CD4-positive, alpha-beta memory T cell (primary cell): ENCODE measurements around the gene TMEM108. TPM values are rescaled to one million over a fixed set of nuclear protein-coding genes. Genes with fewer than 3 reads are reported as not detected.

ENCODE experiments used
- CTCF ChIA-PET: fragments of 350-600 bp; sonication (Branson Sonifier 250); formaldehyde crosslinking; loops from one replicate; lab custom pipeline; 2021; ENCODE audit warnings: inconsistent platforms; ENCODE audit not compliant: partially characterized antibody; lab: Charles Lee
- POLR2A ChIA-PET: fragments of 350-600 bp; sonication (Branson Sonifier 250); formaldehyde crosslinking; loops from one replicate; lab custom pipeline; 2021; ENCODE audit not compliant: partially characterized antibody; lab: Charles Lee
- DNase-seq, 5 donors: peaks; one replicate each; pipeline versions ENCODE4 v3.0.0 to v3.0.0-alpha.2; 2020 to 2022; ENCODE audit warnings: mixed read lengths in 1 of 5
- H3K27ac ChIP-seq: one replicate; pipeline ENCODE4 v1.7.0; 2013; ENCODE audit warnings: low read depth, low read length
- H3K27me3 ChIP-seq: 2 replicates; pipeline ENCODE4 v1.7.0; 2013; ENCODE audit warnings: mild to moderate bottlenecking, low read length, moderate library complexity; ENCODE audit not compliant: insufficient read depth
- H3K36me3 ChIP-seq: 2 replicates; pipeline ENCODE4 v1.7.0; 2013; ENCODE audit warnings: mild to moderate bottlenecking, low read length, moderate library complexity; ENCODE audit not compliant: insufficient read depth
- H3K4me1 ChIP-seq: 2 replicates; pipeline ENCODE4 v1.7.0; 2013; ENCODE audit warnings: mild to moderate bottlenecking, low read length, moderate library complexity; ENCODE audit not compliant: insufficient read depth
- H3K4me3 ChIP-seq, 2 donors: one replicate each; pipeline ENCODE4 v1.7.0; 2013; ENCODE audit warnings: low read length in 2 of 2, mild to moderate bottlenecking in 1 of 2
- H3K9me3 ChIP-seq, 2 donors: one replicate each; pipeline ENCODE4 v1.7.0; 2013; ENCODE audit warnings: low read length in 2 of 2, control low read depth in 1 of 2; ENCODE audit not compliant: control insufficient read depth in 1 of 2
- H3K27ac Mint-ChIP-seq, 7 donors: one replicate each; pipeline ENCODE4 v1.8.0; 2020 to 2021; ENCODE audit warnings: mixed read lengths in 7 of 7, mild to moderate bottlenecking in 6 of 7, inconsistent platforms in 3 of 7, moderate library complexity in 3 of 7
- H3K27me3 Mint-ChIP-seq, 2 donors: one replicate each; pipeline ENCODE4 v1.8.0; 2020 to 2021; ENCODE audit warnings: mixed read lengths in 2 of 2
- H3K36me3 Mint-ChIP-seq, 2 donors: one replicate each; pipeline ENCODE4 v1.8.0; 2020 to 2021; ENCODE audit warnings: mixed read lengths in 2 of 2, inconsistent platforms in 1 of 2, mild to moderate bottlenecking in 1 of 2
- H3K4me1 Mint-ChIP-seq, 4 donors: one replicate each; pipeline ENCODE4 v1.8.0; 2020 to 2021; ENCODE audit warnings: mixed read lengths in 4 of 4, mild to moderate bottlenecking in 1 of 4
- H3K4me3 Mint-ChIP-seq, 8 donors: one replicate each; pipeline ENCODE4 v1.8.0; 2020 to 2021; ENCODE audit warnings: mixed read lengths in 8 of 8, mild to moderate bottlenecking in 7 of 8, moderate library complexity in 6 of 8, inconsistent platforms in 3 of 8
- H3K9me3 Mint-ChIP-seq, 8 donors: one replicate each; pipeline ENCODE4 v1.8.0; 2020 to 2021; ENCODE audit warnings: mixed read lengths in 8 of 8, mild to moderate bottlenecking in 5 of 8, inconsistent platforms in 3 of 8, moderate library complexity in 1 of 8
- intact Hi-C: fragments of 100-400 bp; cut with micrococcal nuclease; formaldehyde crosslinking; loops from one replicate; pipeline ENCODE4 v1.15.1; 2023
- polyA plus RNA-seq, 2 donors: library from polyadenylated mRNA; unstranded; fragments of 300-500 nt; fragmentation: Illumina TruSeq; gene quantifications; one replicate each; pipeline ENCODE4 v1.2.3, GENCODE V29; 2021
- total RNA-seq, 2 experiments: library from RNA; stranded (reverse); gene quantifications; one replicate each; pipeline ENCODE4 v1.2.3, GENCODE V29; 2021

The TMEM108 gene
- total and polyA plus RNA-seq, 4 experiments from 2014 or later = not detected

- no peaks in the 10 kb centered on the region for H3K27me3 ChIP-seq
- Mint-ChIP-seq H3K4me1 (no peaks in the 10 kb centered on the region), H3K36me3 (no peaks in the 10 kb centered on the region), H3K4me3 (no peak overlapping the region), H3K9me3 (peaks cover 0 to 2% (median 0%) of the 10 kb centered on the region in 8 donors), H3K27me3 (peaks cover 3 to 5% of the 10 kb centered on the region in 2 donors), H3K27ac (no peak overlapping the region)
- ChIA-PET POLR2A (no interaction called here), CTCF (no interaction called here)
- H3K4me3 ChIP-seq = no peak overlapping the region
- H3K4me1 ChIP-seq = no peaks in the 10 kb centered on the region
- intact Hi-C loops = no loop called here
- H3K36me3 ChIP-seq = no peaks in the 10 kb centered on the region
- H3K9me3 ChIP-seq = no peaks in the 10 kb centered on the region
- H3K27ac ChIP-seq = no peak overlapping the region
- no peak for DNase-seq
These were observed 324.3 kb downstream of the TMEM108 start for GRCh38 chr3:133362539-133362938.

DNA sequence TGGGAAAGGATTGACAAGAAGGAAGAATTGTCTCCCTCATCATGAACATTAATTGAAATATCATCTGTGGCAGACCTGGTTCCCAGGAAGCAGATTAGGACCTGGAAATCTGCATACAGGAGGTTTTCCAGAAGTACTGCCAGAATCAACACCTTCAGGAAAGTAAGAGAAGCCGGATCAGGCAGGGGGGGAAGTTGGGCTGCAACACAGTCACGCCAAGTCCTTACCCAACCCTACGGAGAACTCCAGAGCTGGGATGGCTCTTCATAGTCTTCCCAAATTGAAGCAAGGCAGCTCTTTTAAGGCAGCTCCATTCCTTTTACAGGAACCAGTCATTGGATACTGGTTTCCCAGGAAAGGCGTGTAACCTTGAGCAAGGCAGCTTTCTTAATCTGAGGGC lies 326.5 kb downstream of the TMEM108 start:
- H3K36me3 Mint-ChIP-seq = no peaks in the 10 kb centered on the region
- H3K9me3 ChIP-seq = no peaks in the 10 kb centered on the region
- no peak overlapping the region for H3K4me3 Mint-ChIP-seq
- intact Hi-C loops = no loop called here
- H3K27me3 ChIP-seq = no peaks in the 10 kb centered on the region
- H3K27me3 Mint-ChIP-seq = peaks cover 2 to 5% of the 10 kb centered on the region in 2 donors
- DNase-seq = no peak
- H3K27ac ChIP-seq = no peak overlapping the region
- no peak overlapping the region for H3K27ac Mint-ChIP-seq
- H3K4me3 ChIP-seq = no peak overlapping the region
- no peaks in the 10 kb centered on the region for H3K36me3 ChIP-seq
- no peaks in the 10 kb centered on the region for H3K4me1 ChIP-seq
- H3K9me3 Mint-ChIP-seq = peaks cover 0 to 2% (median 0%) of the 10 kb centered on the region in 8 donors
- ChIA-PET POLR2A (no interaction called here), CTCF (no interaction called here)
- no peaks in the 10 kb centered on the region for H3K4me1 Mint-ChIP-seq

DNA sequence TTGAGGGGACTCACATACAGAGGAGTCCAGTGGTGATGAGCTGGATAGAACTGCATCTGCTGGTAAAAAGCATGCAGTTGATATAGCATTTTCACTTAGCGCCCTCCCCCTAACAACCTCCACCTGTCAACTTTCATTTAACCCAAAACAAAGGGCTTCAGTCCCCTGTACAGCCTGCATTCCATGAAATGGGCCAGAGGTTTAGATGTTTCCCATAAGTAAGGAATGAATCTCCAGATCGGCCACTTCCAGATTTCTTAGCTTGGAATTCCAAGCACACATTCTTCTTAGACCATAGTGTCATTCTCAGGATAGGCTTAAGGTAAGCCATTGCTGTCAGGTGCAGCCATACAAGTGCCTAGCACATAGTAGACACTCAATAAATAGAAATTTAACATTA lies 328.7 kb downstream of the TMEM108 start:
- peaks cover 2 to 5% of the 10 kb centered on the region in 2 donors for H3K27me3 Mint-ChIP-seq
- no peak overlapping the region for H3K27ac ChIP-seq
- intact Hi-C loops = no loop called here
- no peak for DNase-seq
- H3K4me3 ChIP-seq = no peak overlapping the region
- no peak overlapping the region for H3K4me3 Mint-ChIP-seq
- peaks cover 0 to 2% (median 0%) of the 10 kb centered on the region in 8 donors for H3K9me3 Mint-ChIP-seq
- H3K4me1 Mint-ChIP-seq = no peaks in the 10 kb centered on the region
- ChIA-PET POLR2A (no interaction called here), CTCF (no interaction called here)
- no peaks in the 10 kb centered on the region for H3K4me1 ChIP-seq
- H3K36me3 ChIP-seq = no peaks in the 10 kb centered on the region
- no peaks in the 10 kb centered on the region for H3K9me3 ChIP-seq
- H3K36me3 Mint-ChIP-seq = no peaks in the 10 kb centered on the region
- no peaks in the 10 kb centered on the region for H3K27me3 ChIP-seq
- no peak overlapping the region for H3K27ac Mint-ChIP-seq

- no peaks in the 10 kb centered on the region for H3K4me1 Mint-ChIP-seq
- H3K27ac Mint-ChIP-seq = no peak overlapping the region
- H3K27me3 Mint-ChIP-seq = peaks cover 2 to 5% of the 10 kb centered on the region in 2 donors
- ChIA-PET POLR2A (no interaction called here), CTCF (no interaction called here)
- no peaks in the 10 kb centered on the region for H3K4me1 ChIP-seq
- DNase-seq = no peak
- peaks cover 0 to 2% (median 0%) of the 10 kb centered on the region in 8 donors for H3K9me3 Mint-ChIP-seq
- no peaks in the 10 kb centered on the region for H3K9me3 ChIP-seq
- intact Hi-C loops = no loop called here
- no peak overlapping the region for H3K4me3 Mint-ChIP-seq
- H3K27ac ChIP-seq = no peak overlapping the region
- H3K4me3 ChIP-seq = no peak overlapping the region
- H3K36me3 Mint-ChIP-seq = no peaks in the 10 kb centered on the region
- H3K36me3 ChIP-seq = no peaks in the 10 kb centered on the region
- H3K27me3 ChIP-seq = no peaks in the 10 kb centered on the region
These were observed 329.2 kb downstream of the TMEM108 start for GRCh38 chr3:133367403-133367802.

- Mint-ChIP-seq H3K4me1 (no peaks in the 10 kb centered on the region), H3K27me3 (peaks cover 2 to 5% of the 10 kb centered on the region in 2 donors), H3K9me3 (peaks cover 0 to 2% (median 0%) of the 10 kb centered on the region in 8 donors), H3K4me3 (no peak overlapping the region), H3K36me3 (no peaks in the 10 kb centered on the region), H3K27ac (no peak overlapping the region)
- no peak overlapping the region for H3K27ac ChIP-seq
- no peak for DNase-seq
- intact Hi-C loops = no loop called here
- ChIA-PET CTCF (no interaction called here), POLR2A (no interaction called here)
- no peaks in the 10 kb centered on the region for H3K27me3 ChIP-seq
- H3K9me3 ChIP-seq = no peaks in the 10 kb centered on the region
- H3K36me3 ChIP-seq = no peaks in the 10 kb centered on the region
- no peaks in the 10 kb centered on the region for H3K4me1 ChIP-seq
- no peak overlapping the region for H3K4me3 ChIP-seq
These were observed 329.8 kb downstream of the TMEM108 start for GRCh38 chr3:133367956-133368355.

- no peak overlapping the region for H3K4me3 ChIP-seq
- H3K4me1 Mint-ChIP-seq = no peaks in the 10 kb centered on the region
- no peaks in the 10 kb centered on the region for H3K36me3 Mint-ChIP-seq
- H3K4me3 Mint-ChIP-seq = no peak overlapping the region
- H3K9me3 Mint-ChIP-seq = peaks cover 0 to 2% (median 0%) of the 10 kb centered on the region in 8 donors
- no peaks in the 10 kb centered on the region for H3K27me3 ChIP-seq
- ChIA-PET CTCF (no interaction called here), POLR2A (no interaction called here)
- H3K27ac Mint-ChIP-seq = no peak overlapping the region
- H3K36me3 ChIP-seq = no peaks in the 10 kb centered on the region
- H3K9me3 ChIP-seq = no peaks in the 10 kb centered on the region
- intact Hi-C loops = no loop called here
- H3K27ac ChIP-seq = no peak overlapping the region
- no peak for DNase-seq
- H3K27me3 Mint-ChIP-seq = peaks cover 2 to 5% of the 10 kb centered on the region in 2 donors
- no peaks in the 10 kb centered on the region for H3K4me1 ChIP-seq
These were observed 330.3 kb downstream of the TMEM108 start for GRCh38 chr3:133368371-133369067.

GRCh38 chr3:133369068-133369440 lies 330.9 kb downstream of the TMEM108 start:
- H3K36me3 ChIP-seq = no peaks in the 10 kb centered on the region
- no peak overlapping the region for H3K27ac Mint-ChIP-seq
- no peaks in the 10 kb centered on the region for H3K9me3 ChIP-seq
- H3K4me3 ChIP-seq = no peak overlapping the region
- ChIA-PET POLR2A (no interaction called here), CTCF (no interaction called here)
- no peak overlapping the region for H3K4me3 Mint-ChIP-seq
- H3K4me1 Mint-ChIP-seq = no peaks in the 10 kb centered on the region
- peaks cover 2 to 5% of the 10 kb centered on the region in 2 donors for H3K27me3 Mint-ChIP-seq
- no peak overlapping the region for H3K27ac ChIP-seq
- H3K9me3 Mint-ChIP-seq = peaks cover 0 to 2% (median 0%) of the 10 kb centered on the region in 8 donors
- DNase-seq = no peak
- intact Hi-C loops = no loop called here
- no peaks in the 10 kb centered on the region for H3K36me3 Mint-ChIP-seq
- H3K27me3 ChIP-seq = no peaks in the 10 kb centered on the region
- H3K4me1 ChIP-seq = no peaks in the 10 kb centered on the region
